K562 (cell line): ENCODE measurements around the gene HAPSTR1.
A peak's percentile ranks its signal among the peaks of the same experiment; 100 is the strongest.

Experiments used
- HDAC3 ChIP-seq: fragments of 450-650 bp; IDR thresholded peaks from 2 replicates; pipeline ENCODE4 v1.6.1; 2018; ENCODE audit warnings: borderline replicate concordance, mild to moderate bottlenecking, moderate library complexity; ENCODE audit not compliant: partially characterized antibody
- TARDBP ChIP-seq: fragments of 450-650 bp; IDR thresholded peaks from 2 replicates; pipeline ENCODE4 v1.6.1; 2016
- TEAD1 ChIP-seq, 2 experiments: fragments of 450-650 bp in 1 of 2; sonication (generic) in 1 of 2; formaldehyde crosslinking; IDR thresholded peaks; 2 replicates each; pipeline versions ENCODE4 v1.4.0 to v1.8.0; 2020 to 2022; ENCODE audit warnings: mild to moderate bottlenecking in 2 of 2, missing genetic modification reagents in 1 of 2
- TF ChIP-seq, protein P1 (sequence below), 3 experiments: IDR thresholded peaks in 2 of 3; conservative IDR thresholded peaks in 1 of 3; 2 replicates each; pipeline ENCODE4 v1.5.1; 2011 to 2012; ENCODE audit warnings: low read length in 3 of 3, mild to moderate bottlenecking in 3 of 3, control low read depth in 2 of 3, improper control_type of control experiment in 1 of 3, inconsistent platforms in 1 of 3, low read depth in 1 of 3, mixed read lengths in 1 of 3, moderate library complexity in 1 of 3; ENCODE audit not compliant: insufficient read depth in 2 of 3
- TF ChIP-seq, protein P2 (sequence below), 2 experiments: fragments of 150-350 bp in 1 of 2; IDR thresholded peaks; 2 replicates each; pipeline ENCODE4 v1.6.1; 2012 to 2016; ENCODE audit warnings: low read depth in 2 of 2, low read length in 2 of 2, mild to moderate bottlenecking in 1 of 2, moderate library complexity in 1 of 2

DNA sequence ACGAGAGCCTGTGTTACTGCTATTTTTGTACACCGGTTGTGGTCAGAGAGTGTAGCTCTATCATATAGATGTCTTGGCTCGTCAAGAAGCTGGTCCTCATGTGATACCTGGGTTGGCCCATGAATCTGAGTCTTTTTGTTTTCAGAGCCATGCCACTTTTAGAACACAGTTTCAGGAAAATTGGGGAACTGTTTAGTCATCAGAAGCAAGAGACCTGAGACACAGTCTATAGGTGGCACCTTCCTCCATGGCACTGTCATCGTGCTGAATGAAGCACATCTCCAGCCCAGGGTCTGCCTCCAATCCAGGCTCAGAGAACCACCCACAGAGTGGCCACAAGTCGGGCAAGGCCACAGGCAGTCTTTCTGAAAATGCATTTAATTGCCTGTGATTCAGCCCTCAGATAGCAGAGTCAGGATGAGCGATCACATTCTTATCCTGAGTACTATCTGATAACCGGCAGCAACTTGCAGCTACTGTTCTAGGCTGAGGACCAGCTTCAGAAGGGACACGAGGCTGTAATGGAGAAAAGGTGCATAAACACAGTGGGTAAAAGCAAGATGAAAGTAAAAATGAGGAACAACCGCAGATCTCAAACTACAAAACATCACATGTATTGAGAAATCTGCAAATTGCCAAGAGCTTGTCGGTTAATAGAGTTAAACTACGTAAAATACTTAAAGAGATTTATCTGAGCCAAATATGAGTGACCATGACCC is 14.2 kb upstream of the HAPSTR1 start:
- TF ChIP-seq, protein P1, sequence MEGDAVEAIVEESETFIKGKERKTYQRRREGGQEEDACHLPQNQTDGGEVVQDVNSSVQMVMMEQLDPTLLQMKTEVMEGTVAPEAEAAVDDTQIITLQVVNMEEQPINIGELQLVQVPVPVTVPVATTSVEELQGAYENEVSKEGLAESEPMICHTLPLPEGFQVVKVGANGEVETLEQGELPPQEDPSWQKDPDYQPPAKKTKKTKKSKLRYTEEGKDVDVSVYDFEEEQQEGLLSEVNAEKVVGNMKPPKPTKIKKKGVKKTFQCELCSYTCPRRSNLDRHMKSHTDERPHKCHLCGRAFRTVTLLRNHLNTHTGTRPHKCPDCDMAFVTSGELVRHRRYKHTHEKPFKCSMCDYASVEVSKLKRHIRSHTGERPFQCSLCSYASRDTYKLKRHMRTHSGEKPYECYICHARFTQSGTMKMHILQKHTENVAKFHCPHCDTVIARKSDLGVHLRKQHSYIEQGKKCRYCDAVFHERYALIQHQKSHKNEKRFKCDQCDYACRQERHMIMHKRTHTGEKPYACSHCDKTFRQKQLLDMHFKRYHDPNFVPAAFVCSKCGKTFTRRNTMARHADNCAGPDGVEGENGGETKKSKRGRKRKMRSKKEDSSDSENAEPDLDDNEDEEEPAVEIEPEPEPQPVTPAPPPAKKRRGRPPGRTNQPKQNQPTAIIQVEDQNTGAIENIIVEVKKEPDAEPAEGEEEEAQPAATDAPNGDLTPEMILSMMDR (IDR thresholded peaks at IDR 0.05 in 2 of 3, conservative IDR thresholded peaks at IDR 0.05 in 1 of 3; ENCODE audit: insufficient read depth in 2 of 3, low read depth in 1 of 3, low read length in 3 of 3): no peak
- TF ChIP-seq, protein P2, sequence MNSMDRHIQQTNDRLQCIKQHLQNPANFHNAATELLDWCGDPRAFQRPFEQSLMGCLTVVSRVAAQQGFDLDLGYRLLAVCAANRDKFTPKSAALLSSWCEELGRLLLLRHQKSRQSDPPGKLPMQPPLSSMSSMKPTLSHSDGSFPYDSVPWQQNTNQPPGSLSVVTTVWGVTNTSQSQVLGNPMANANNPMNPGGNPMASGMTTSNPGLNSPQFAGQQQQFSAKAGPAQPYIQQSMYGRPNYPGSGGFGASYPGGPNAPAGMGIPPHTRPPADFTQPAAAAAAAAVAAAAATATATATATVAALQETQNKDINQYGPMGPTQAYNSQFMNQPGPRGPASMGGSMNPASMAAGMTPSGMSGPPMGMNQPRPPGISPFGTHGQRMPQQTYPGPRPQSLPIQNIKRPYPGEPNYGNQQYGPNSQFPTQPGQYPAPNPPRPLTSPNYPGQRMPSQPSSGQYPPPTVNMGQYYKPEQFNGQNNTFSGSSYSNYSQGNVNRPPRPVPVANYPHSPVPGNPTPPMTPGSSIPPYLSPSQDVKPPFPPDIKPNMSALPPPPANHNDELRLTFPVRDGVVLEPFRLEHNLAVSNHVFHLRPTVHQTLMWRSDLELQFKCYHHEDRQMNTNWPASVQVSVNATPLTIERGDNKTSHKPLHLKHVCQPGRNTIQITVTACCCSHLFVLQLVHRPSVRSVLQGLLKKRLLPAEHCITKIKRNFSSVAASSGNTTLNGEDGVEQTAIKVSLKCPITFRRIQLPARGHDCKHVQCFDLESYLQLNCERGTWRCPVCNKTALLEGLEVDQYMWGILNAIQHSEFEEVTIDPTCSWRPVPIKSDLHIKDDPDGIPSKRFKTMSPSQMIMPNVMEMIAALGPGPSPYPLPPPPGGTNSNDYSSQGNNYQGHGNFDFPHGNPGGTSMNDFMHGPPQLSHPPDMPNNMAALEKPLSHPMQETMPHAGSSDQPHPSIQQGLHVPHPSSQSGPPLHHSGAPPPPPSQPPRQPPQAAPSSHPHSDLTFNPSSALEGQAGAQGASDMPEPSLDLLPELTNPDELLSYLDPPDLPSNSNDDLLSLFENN (IDR thresholded peaks at IDR 0.05; ENCODE audit: low read depth in 2 of 2, low read length in 2 of 2): no peak
- TF ChIP-seq TARDBP (no peak), TEAD1 (CRISPR knock-in tag; IDR thresholded peaks at IDR 0.05) (peak in 1 of 2 experiments; percentile 63; a peak in 1 of 4 replicates), HDAC3 (no peak)
